ENCODE results near the gene MDC1. TPM values are rescaled to one million over a fixed set of nuclear protein-coding genes. Genes with fewer than 3 reads are reported as not detected.

Gene MDC1
- total and polyA plus RNA-seq, 2 of the 13 experiments (the other 11 are each of a cell fraction or from before 2014, with no cell fraction given): 8.4 to 14.0 TPM

- TF ChIP-seq, protein P1, sequence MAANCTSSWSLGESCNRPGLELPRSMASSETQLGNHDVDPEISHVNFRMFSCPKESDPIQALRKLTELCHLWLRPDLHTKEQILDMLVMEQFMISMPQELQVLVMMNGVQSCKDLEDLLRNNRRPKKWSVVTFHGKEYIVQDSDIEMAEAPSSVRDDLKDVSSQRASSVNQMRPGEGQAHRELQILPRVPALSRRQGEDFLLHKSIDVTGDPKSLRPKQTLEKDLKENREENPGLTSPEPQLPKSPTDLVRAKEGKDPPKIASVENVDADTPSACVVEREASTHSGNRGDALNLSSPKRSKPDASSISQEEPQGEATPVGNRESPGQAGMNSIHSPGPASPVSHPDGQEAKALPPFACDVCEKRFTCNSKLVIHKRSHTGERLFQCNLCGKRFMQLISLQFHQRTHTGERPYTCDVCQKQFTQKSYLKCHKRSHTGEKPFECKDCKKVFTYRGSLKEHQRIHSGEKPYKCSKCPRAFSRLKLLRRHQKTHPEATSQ (CRISPR knock-in tag; IDR thresholded peaks at IDR 0.05; ENCODE audit: borderline replicate concordance): peak; percentile 2; the same call in 1 of the 2 replicates
- no peak for TF ChIP-seq HOXA7 (CRISPR knock-in tag; IDR thresholded peaks at IDR 0.05)
- TF ChIP-seq TFDP2 (CRISPR knock-in tag; IDR thresholded peaks at IDR 0.05): peak; percentile 90
- peak; percentile 32; the same call in 1 of the 2 replicates for TF ChIP-seq SKIL (CRISPR knock-in tag; IDR thresholded peaks at IDR 0.05; ENCODE audit: borderline replicate concordance)
- TF ChIP-seq, protein P2, sequence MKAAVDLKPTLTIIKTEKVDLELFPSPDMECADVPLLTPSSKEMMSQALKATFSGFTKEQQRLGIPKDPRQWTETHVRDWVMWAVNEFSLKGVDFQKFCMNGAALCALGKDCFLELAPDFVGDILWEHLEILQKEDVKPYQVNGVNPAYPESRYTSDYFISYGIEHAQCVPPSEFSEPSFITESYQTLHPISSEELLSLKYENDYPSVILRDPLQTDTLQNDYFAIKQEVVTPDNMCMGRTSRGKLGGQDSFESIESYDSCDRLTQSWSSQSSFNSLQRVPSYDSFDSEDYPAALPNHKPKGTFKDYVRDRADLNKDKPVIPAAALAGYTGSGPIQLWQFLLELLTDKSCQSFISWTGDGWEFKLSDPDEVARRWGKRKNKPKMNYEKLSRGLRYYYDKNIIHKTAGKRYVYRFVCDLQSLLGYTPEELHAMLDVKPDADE (CRISPR knock-in tag; IDR thresholded peaks at IDR 0.05): no peak
- TF ChIP-seq SMARCE1 (IDR thresholded peaks at IDR 0.05; ENCODE audit: borderline replicate concordance): no peak
- TF ChIP-seq PHF21A (CRISPR knock-in tag; IDR thresholded peaks at IDR 0.05): no peak
- TF ChIP-seq RORA (CRISPR knock-in tag; IDR thresholded peaks at IDR 0.05): no peak
- no peak; the same call in 1 of the 2 replicates for TF ChIP-seq ISX (CRISPR knock-in tag; conservative IDR thresholded peaks at IDR 0.05)
- no peak for TF ChIP-seq HOMEZ (CRISPR knock-in tag; IDR thresholded peaks at IDR 0.05; ENCODE audit: low read depth)
- no peak for TF ChIP-seq ZNF496 (CRISPR knock-in tag; IDR thresholded peaks at IDR 0.05; ENCODE audit: insufficient replicate concordance)
- TF ChIP-seq ZNF761 (CRISPR knock-in tag; conservative IDR thresholded peaks at IDR 0.05): no peak; the same call in 1 of the 2 replicates
- TF ChIP-seq ZNF574 (CRISPR knock-in tag; IDR thresholded peaks at IDR 0.05): peak; percentile 90
- TF ChIP-seq, protein P3, sequence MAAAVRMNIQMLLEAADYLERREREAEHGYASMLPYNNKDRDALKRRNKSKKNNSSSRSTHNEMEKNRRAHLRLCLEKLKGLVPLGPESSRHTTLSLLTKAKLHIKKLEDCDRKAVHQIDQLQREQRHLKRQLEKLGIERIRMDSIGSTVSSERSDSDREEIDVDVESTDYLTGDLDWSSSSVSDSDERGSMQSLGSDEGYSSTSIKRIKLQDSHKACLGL (CRISPR knock-in tag; IDR thresholded peaks at IDR 0.05): peak; percentile 86
- no peak for TF ChIP-seq KLF13 (CRISPR knock-in tag; IDR thresholded peaks at IDR 0.05)
Observed at GRCh38 chr6:30721198-30722024, 4.3 kb upstream of the MDC1 start (continued).

Data from HepG2 (cell line).